HCT116 (cell line): Measurements from ENCODE around the gene CDHR1. TPM values are rescaled to one million over a fixed set of nuclear protein-coding genes. Genes with fewer than 3 reads are reported as not detected.

Experiments used
- ATAC-seq: fragments of 200-7000 bp; cut with Tn5 transposase; 2 replicates; pipeline ENCODE4 v1.9.1; 2020; ENCODE audit warnings: mild to moderate bottlenecking, moderate library complexity
- BruUV-seq: library from RNA; stranded (reverse); fragments of 400-500 nt; replicated peaks from 2 replicates; lab custom pipeline; 2021; lab: Mats Ljungman, UMichigan
- CTCF ChIA-PET: fragments of 300-600 bp; sonication (Branson Sonifier 250); formaldehyde crosslinking; loops from one replicate; lab custom pipeline; 2021; ENCODE audit warnings: antibody characterized with exemption; lab: Charles Lee
- POLR2A ChIA-PET: fragments of 300-600, 350-600 bp; sonication (Branson Sonifier 250); formaldehyde crosslinking; loops from one replicate; lab custom pipeline; 2021; ENCODE audit warnings: antibody characterized with exemption; lab: Charles Lee
- RAD21 ChIA-PET, 2 experiments: fragments of 300-600 bp; sonication (Branson Sonifier 250); formaldehyde crosslinking; loops; one replicate each; lab custom pipeline; 2023; ENCODE audit warnings: low total read pairs in 2 of 2; ENCODE audit not compliant: uncharacterized antibody in 2 of 2, unreplicated experiment in 2 of 2, low non-redundant PET in 1 of 2; lab: Charles Lee
- DNase-seq: peaks from one replicate; pipeline ENCODE4 v3.0.0-alpha.2; 2010; ENCODE audit warnings: low read depth, low spot score
- H2AFZ ChIP-seq: fragments of 200-600 bp; shearing (Covaris generic), sonication (generic); 2 replicates; pipeline ENCODE4 v1.6.1; 2017; ENCODE audit warnings: low read depth, mixed run types, mixed read lengths, antibody characterized with exemption, low read length; ENCODE audit not compliant: poor library complexity, severe bottlenecking
- H3K27ac ChIP-seq: 2 replicates; pipeline ENCODE4 v1.5.1; 2012; ENCODE audit warnings: low read depth, low read length
- H3K27me3 ChIP-seq: fragments of 200-600 bp; sonication (generic); 2 replicates; pipeline ENCODE4 v1.6.1; 2016; ENCODE audit warnings: mixed run types, low read length, mixed read lengths; ENCODE audit not compliant: insufficient read depth
- H3K36me3 ChIP-seq, 2 experiments: fragments of 200-500 bp in 1 of 2; fragments of 200-600 bp in 1 of 2; sonication (Bioruptor generic) in 1 of 2; sonication (generic) in 1 of 2; 2 replicates each; pipeline versions ENCODE4 v1.5.1 to v1.6.1; 2014 to 2016; ENCODE audit warnings: low read length in 2 of 2, inconsistent platforms in 1 of 2, mixed read lengths in 1 of 2, mixed run types in 1 of 2; ENCODE audit not compliant: insufficient read depth in 2 of 2, control insufficient read depth in 1 of 2
- H3K4me1 ChIP-seq, 2 experiments: fragments of 200-600 bp in 1 of 2; sonication (generic) in 1 of 2; 2 replicates each; pipeline versions ENCODE4 v1.5.1 to v1.6.1; 2012 to 2017; ENCODE audit warnings: low read length in 2 of 2, inconsistent platforms in 1 of 2, mild to moderate bottlenecking in 1 of 2, mixed read lengths in 1 of 2, mixed run types in 1 of 2, moderate library complexity in 1 of 2; ENCODE audit not compliant: insufficient read depth in 2 of 2, control insufficient read depth in 1 of 2
- H3K4me2 ChIP-seq: fragments of 200-600 bp; sonication (generic); 2 replicates; pipeline ENCODE4 v1.6.1; 2017; ENCODE audit warnings: mixed run types, low read length, mixed read lengths
- H3K4me3 ChIP-seq, 2 experiments: fragments of 200-600 bp in 1 of 2; sonication (generic) in 1 of 2; replicated peaks in 1 of 2; 2 replicates each; pipeline ENCODE4 v1.5.1; 2011 to 2016; ENCODE audit warnings: low read length in 2 of 2, control low read depth in 1 of 2, low read depth in 1 of 2, mild to moderate bottlenecking in 1 of 2, mixed read lengths in 1 of 2, mixed run types in 1 of 2
- H3K79me2 ChIP-seq: fragments of 200-600 bp; sonication (generic); 2 replicates; pipeline ENCODE4 v1.6.1; 2017; ENCODE audit warnings: mild to moderate bottlenecking, mixed run types, low read length, moderate library complexity, mixed read lengths; ENCODE audit not compliant: insufficient read depth
- H3K9ac ChIP-seq: fragments of 200-600 bp; sonication (generic); 2 replicates; pipeline ENCODE4 v1.6.1; 2016; ENCODE audit warnings: low read length, mixed read lengths
- H3K9me2 ChIP-seq: fragments of 200-600 bp; sonication (generic), shearing (Covaris generic); 2 replicates; pipeline ENCODE4 v1.6.1; 2017; ENCODE audit warnings: mixed run types, mild to moderate bottlenecking, moderate library complexity; ENCODE audit not compliant: insufficient read depth
- H3K9me3 ChIP-seq, 2 experiments: fragments of 200-500 bp in 1 of 2; fragments of 200-600 bp in 1 of 2; sonication (Bioruptor generic) in 1 of 2; sonication (generic) in 1 of 2; 2 replicates each; pipeline ENCODE4 v1.6.1; 2014 to 2017; ENCODE audit warnings: low read length in 2 of 2, mixed read lengths in 2 of 2, inconsistent platforms in 1 of 2, low read depth in 1 of 2, mild to moderate bottlenecking in 1 of 2, mixed run types in 1 of 2, moderate library complexity in 1 of 2; ENCODE audit not compliant: control insufficient read depth in 1 of 2, insufficient read depth in 1 of 2
- H4K20me1 ChIP-seq: fragments of 200-600 bp; sonication (generic), shearing (Covaris generic); 2 replicates; pipeline ENCODE4 v1.6.1; 2017; ENCODE audit warnings: mixed run types, mild to moderate bottlenecking, moderate library complexity; ENCODE audit not compliant: insufficient read depth
- CBX3 ChIP-seq: IDR thresholded peaks from 2 replicates; pipeline ENCODE4 v1.6.1; 2012; ENCODE audit warnings: low read depth
- CEBPB ChIP-seq: IDR thresholded peaks from 2 replicates; pipeline ENCODE4 v1.6.1; 2012; ENCODE audit warnings: low read depth
- EGR1 ChIP-seq: IDR thresholded peaks from 2 replicates; pipeline ENCODE4 v1.6.1; 2012; ENCODE audit warnings: low read depth
- ELF1 ChIP-seq: IDR thresholded peaks from 2 replicates; pipeline ENCODE4 v1.6.1; 2012; ENCODE audit warnings: low read depth, borderline replicate concordance
- JUND ChIP-seq: IDR thresholded peaks from 2 replicates; pipeline ENCODE4 v1.6.1; 2012
- RAD21 ChIP-seq: IDR thresholded peaks from 2 replicates; pipeline ENCODE4 v1.6.1; 2012; ENCODE audit warnings: low read depth, mild to moderate bottlenecking
- SIN3A ChIP-seq: IDR thresholded peaks from 2 replicates; pipeline ENCODE4 v1.6.1; 2012; ENCODE audit warnings: low read depth
- SP1 ChIP-seq: IDR thresholded peaks from 2 replicates; pipeline ENCODE4 v1.6.1; 2012; ENCODE audit warnings: low read depth
- SRF ChIP-seq: IDR thresholded peaks from 2 replicates; pipeline ENCODE4 v1.6.1; 2012; ENCODE audit warnings: low read depth
- TCF7L2 ChIP-seq: IDR thresholded peaks from 2 replicates; pipeline ENCODE4 v1.7.0; 2011; ENCODE audit warnings: borderline replicate concordance, inconsistent platforms; ENCODE audit not compliant: insufficient read depth, insufficient read length; ENCODE audit errors: extremely low read depth
- YY1 ChIP-seq: IDR thresholded peaks from 2 replicates; pipeline ENCODE4 v1.6.1; 2011; ENCODE audit warnings: low read length, low read depth, moderate library complexity, mild to moderate bottlenecking; ENCODE audit not compliant: insufficient replicate concordance; ENCODE audit errors: extremely low read depth
- ZFX ChIP-seq: fragments of 450-650 bp; IDR thresholded peaks from 2 replicates; pipeline ENCODE4 v1.6.1; 2017
- ZNF274 ChIP-seq: fragments of 200-500 bp; sonication (Bioruptor generic); IDR thresholded peaks from 2 replicates; pipeline ENCODE4 v1.6.1; 2014; ENCODE audit warnings: mild to moderate bottlenecking, low read depth, low read length, inconsistent platforms
- intact Hi-C: fragments of 100-400 bp; cut with micrococcal nuclease; formaldehyde crosslinking; loops from 2 replicates; pipeline ENCODE4 v1.10.0; 2022
- total RNA-seq: library from RNA; stranded (reverse); gene quantifications from one replicate; pipeline ENCODE4 v1.2.1, GENCODE V29; 2021; ENCODE audit not compliant: unreplicated experiment
- TF ChIP-seq, protein P1 (sequence below), 3 experiments: fragments of 200-600 bp in 1 of 3; sonication (generic) in 1 of 3; IDR thresholded peaks in 2 of 3; conservative IDR thresholded peaks in 1 of 3; 2 replicates each; pipeline ENCODE4 v1.5.1; 2012 to 2017; ENCODE audit warnings: low read depth in 2 of 3, low read length in 2 of 3, antibody characterized with exemption in 1 of 3, borderline replicate concordance in 1 of 3, control low read depth in 1 of 3, mild to moderate bottlenecking in 1 of 3, mixed read lengths in 1 of 3, mixed run types in 1 of 3, moderate library complexity in 1 of 3; ENCODE audit not compliant: insufficient read depth in 1 of 3
- TF ChIP-seq, protein P2 (sequence below): IDR thresholded peaks from 2 replicates; pipeline ENCODE4 v1.6.1; 2011; ENCODE audit warnings: mild to moderate bottlenecking, low read length, moderate library complexity; ENCODE audit not compliant: insufficient replicate concordance; ENCODE audit errors: extremely low read depth
- TF ChIP-seq, protein P3 (sequence below): IDR thresholded peaks from 2 replicates; pipeline ENCODE4 v1.6.1; 2012; ENCODE audit warnings: low read depth

The CDHR1 gene
- total RNA-seq, 1 experiment from 2014 or later: not detected

DNA sequence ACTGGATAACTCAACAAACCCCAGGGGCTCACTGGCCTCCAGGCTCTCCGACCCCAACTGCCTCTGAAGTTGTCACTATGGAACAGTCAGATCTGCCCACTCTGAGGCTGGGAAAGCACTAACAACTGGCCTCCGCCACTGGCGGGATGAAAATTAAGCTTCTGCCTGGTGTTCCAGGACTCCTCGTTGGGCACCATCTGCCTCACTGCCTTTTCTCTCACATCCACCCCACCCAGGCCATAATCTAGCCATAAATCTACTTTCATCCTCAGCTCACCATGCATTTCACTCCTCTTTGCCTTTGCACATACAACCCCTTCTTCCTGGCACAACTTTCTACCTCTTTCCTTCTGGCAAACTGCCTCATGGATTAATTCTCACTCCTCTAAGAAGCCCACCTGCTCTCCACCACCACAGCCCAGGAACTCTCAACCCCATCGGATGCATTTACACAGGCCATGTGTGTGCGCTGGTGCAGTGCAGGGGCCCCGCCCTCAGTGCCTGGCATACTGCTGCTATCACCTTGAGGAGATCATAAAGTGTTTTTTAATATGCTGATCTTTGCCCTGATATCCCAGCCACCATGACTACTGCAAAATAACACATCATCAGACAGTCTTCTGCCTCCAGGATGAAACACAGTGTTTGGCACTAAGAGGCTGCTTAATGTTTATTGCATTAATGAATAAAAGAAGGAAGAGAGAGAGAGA is 4.0 kb downstream of the CDHR1 start:
- Histone ChIP-seq H3K4me2 (no peak overlapping the region), H3K27me3 (peaks cover 19% of the 10 kb centered on the region), H2AFZ (no peak overlapping the region), H3K36me3 (no peaks in the 10 kb centered on the region), H3K9ac (no peak overlapping the region), H3K4me3 (no peak overlapping the region), H3K27ac (no peak overlapping the region), H3K9me2 (no peaks in the 10 kb centered on the region), H4K20me1 (no peaks in the 10 kb centered on the region), H3K9me3 (no peaks in the 10 kb centered on the region), H3K79me2 (no peaks in the 10 kb centered on the region), H3K4me1 (no peaks in the 10 kb centered on the region)
- TF ChIP-seq YY1: no peak
- no peak for TF ChIP-seq RAD21
- TF ChIP-seq TCF7L2: no peak
- no peak for TF ChIP-seq SP1
- no peak for TF ChIP-seq SRF
- no peak for TF ChIP-seq SIN3A
- TF ChIP-seq ELF1: no peak
- no peak for TF ChIP-seq ZNF274
- TF ChIP-seq, protein P1, sequence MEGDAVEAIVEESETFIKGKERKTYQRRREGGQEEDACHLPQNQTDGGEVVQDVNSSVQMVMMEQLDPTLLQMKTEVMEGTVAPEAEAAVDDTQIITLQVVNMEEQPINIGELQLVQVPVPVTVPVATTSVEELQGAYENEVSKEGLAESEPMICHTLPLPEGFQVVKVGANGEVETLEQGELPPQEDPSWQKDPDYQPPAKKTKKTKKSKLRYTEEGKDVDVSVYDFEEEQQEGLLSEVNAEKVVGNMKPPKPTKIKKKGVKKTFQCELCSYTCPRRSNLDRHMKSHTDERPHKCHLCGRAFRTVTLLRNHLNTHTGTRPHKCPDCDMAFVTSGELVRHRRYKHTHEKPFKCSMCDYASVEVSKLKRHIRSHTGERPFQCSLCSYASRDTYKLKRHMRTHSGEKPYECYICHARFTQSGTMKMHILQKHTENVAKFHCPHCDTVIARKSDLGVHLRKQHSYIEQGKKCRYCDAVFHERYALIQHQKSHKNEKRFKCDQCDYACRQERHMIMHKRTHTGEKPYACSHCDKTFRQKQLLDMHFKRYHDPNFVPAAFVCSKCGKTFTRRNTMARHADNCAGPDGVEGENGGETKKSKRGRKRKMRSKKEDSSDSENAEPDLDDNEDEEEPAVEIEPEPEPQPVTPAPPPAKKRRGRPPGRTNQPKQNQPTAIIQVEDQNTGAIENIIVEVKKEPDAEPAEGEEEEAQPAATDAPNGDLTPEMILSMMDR (IDR thresholded peaks at IDR 0.05 in 2 of 3, conservative IDR thresholded peaks at IDR 0.05 in 1 of 3; ENCODE audit: borderline replicate concordance in 1 of 3, insufficient read depth in 1 of 3, low read depth in 2 of 3, low read length in 2 of 3): no peak
- TF ChIP-seq, protein P2, sequence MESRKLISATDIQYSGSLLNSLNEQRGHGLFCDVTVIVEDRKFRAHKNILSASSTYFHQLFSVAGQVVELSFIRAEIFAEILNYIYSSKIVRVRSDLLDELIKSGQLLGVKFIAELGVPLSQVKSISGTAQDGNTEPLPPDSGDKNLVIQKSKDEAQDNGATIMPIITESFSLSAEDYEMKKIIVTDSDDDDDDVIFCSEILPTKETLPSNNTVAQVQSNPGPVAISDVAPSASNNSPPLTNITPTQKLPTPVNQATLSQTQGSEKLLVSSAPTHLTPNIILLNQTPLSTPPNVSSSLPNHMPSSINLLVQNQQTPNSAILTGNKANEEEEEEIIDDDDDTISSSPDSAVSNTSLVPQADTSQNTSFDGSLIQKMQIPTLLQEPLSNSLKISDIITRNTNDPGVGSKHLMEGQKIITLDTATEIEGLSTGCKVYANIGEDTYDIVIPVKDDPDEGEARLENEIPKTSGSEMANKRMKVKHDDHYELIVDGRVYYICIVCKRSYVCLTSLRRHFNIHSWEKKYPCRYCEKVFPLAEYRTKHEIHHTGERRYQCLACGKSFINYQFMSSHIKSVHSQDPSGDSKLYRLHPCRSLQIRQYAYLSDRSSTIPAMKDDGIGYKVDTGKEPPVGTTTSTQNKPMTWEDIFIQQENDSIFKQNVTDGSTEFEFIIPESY: no peak
- TF ChIP-seq EGR1: no peak
- no peak for TF ChIP-seq CEBPB
- no peak for TF ChIP-seq CBX3
- TF ChIP-seq, protein P3, sequence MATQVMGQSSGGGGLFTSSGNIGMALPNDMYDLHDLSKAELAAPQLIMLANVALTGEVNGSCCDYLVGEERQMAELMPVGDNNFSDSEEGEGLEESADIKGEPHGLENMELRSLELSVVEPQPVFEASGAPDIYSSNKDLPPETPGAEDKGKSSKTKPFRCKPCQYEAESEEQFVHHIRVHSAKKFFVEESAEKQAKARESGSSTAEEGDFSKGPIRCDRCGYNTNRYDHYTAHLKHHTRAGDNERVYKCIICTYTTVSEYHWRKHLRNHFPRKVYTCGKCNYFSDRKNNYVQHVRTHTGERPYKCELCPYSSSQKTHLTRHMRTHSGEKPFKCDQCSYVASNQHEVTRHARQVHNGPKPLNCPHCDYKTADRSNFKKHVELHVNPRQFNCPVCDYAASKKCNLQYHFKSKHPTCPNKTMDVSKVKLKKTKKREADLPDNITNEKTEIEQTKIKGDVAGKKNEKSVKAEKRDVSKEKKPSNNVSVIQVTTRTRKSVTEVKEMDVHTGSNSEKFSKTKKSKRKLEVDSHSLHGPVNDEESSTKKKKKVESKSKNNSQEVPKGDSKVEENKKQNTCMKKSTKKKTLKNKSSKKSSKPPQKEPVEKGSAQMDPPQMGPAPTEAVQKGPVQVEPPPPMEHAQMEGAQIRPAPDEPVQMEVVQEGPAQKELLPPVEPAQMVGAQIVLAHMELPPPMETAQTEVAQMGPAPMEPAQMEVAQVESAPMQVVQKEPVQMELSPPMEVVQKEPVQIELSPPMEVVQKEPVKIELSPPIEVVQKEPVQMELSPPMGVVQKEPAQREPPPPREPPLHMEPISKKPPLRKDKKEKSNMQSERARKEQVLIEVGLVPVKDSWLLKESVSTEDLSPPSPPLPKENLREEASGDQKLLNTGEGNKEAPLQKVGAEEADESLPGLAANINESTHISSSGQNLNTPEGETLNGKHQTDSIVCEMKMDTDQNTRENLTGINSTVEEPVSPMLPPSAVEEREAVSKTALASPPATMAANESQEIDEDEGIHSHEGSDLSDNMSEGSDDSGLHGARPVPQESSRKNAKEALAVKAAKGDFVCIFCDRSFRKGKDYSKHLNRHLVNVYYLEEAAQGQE: no peak
- no peak for TF ChIP-seq JUND
- no peak for TF ChIP-seq ZFX
- RAD21 ChIA-PET: no interaction called here
- DNase-seq: no peak
- intact Hi-C loops: no loop called here
- POLR2A ChIA-PET: no interaction called here
- BruUV-seq: no TSS peak
- ATAC-seq: no peak
- CTCF ChIA-PET: no interaction called here
